ENCODE results near the gene CPSF3. TPM values are rescaled to one million over a fixed set of nuclear protein-coding genes. Genes with fewer than 3 reads are reported as not detected.

The CPSF3 gene
- total and polyA plus RNA-seq, 2 of the 13 experiments (the other 11 are each of a cell fraction or from before 2014, with no cell fraction given), result 19.8 to 93.0 TPM

- TF ChIP-seq ZNF646 (CRISPR knock-in tag; IDR thresholded peaks at IDR 0.05) (no peak; the same call in 1 of the 2 replicates), CERS6 (CRISPR knock-in tag; IDR thresholded peaks at IDR 0.05) (no peak), SNAI1 (CRISPR knock-in tag; IDR thresholded peaks at IDR 0.05; ENCODE audit: borderline replicate concordance) (peak; percentile 73; the same call in 1 of the 2 replicates), MED1 (CRISPR knock-in tag; IDR thresholded peaks at IDR 0.05) (peak; percentile 85), ZNF432 (CRISPR knock-in tag; IDR thresholded peaks at IDR 0.05; ENCODE audit: borderline replicate concordance) (no peak), FOXA3 (CRISPR knock-in tag; IDR thresholded peaks at IDR 0.05) (0 out of 2 replicates have a peak, but pooled peaks have one; percentile 12), ZNF512 (CRISPR knock-in tag; IDR thresholded peaks at IDR 0.05) (peak; percentile 65; the same call in 1 of the 2 replicates), HMGXB3 (CRISPR knock-in tag; IDR thresholded peaks at IDR 0.05; ENCODE audit: borderline replicate concordance) (peak; percentile 46; the same call in 1 of the 2 replicates), ZBTB33 (CRISPR knock-in tag; IDR thresholded peaks at IDR 0.05) (peak; percentile 33; the same call in 1 of the 2 replicates), ZEB1 (IDR thresholded peaks at IDR 0.05; ENCODE audit: insufficient replicate concordance, low read depth) (peak; percentile 11), ZNF562 (CRISPR knock-in tag; IDR thresholded peaks at IDR 0.05; ENCODE audit: borderline replicate concordance) (no peak; the same call in 1 of the 2 replicates)
These were observed at the start of gene CPSF3, which contains the start of gene ITGB1BP1 (continued) for GRCh38 chr2:9423100-9423921.
